CD4-positive, alpha-beta memory T cell (primary cell): ENCODE results near the gene BRAF. TPM values are rescaled to one million over a fixed set of nuclear protein-coding genes. Genes with fewer than 3 reads are reported as not detected.

Source experiments
- CTCF ChIA-PET: fragments of 350-600 bp; sonication (Branson Sonifier 250); formaldehyde crosslinking; loops from one replicate; lab custom pipeline; 2021; ENCODE audit warnings: inconsistent platforms; ENCODE audit not compliant: partially characterized antibody; lab: Charles Lee
- POLR2A ChIA-PET: fragments of 350-600 bp; sonication (Branson Sonifier 250); formaldehyde crosslinking; loops from one replicate; lab custom pipeline; 2021; ENCODE audit not compliant: partially characterized antibody; lab: Charles Lee
- DNase-seq, 5 donors: peaks; one replicate each; pipeline versions ENCODE4 v3.0.0 to v3.0.0-alpha.2; 2020 to 2022; ENCODE audit warnings: mixed read lengths in 1 of 5
- H3K27ac ChIP-seq: one replicate; pipeline ENCODE4 v1.7.0; 2013; ENCODE audit warnings: low read depth, low read length
- H3K27me3 ChIP-seq: 2 replicates; pipeline ENCODE4 v1.7.0; 2013; ENCODE audit warnings: mild to moderate bottlenecking, low read length, moderate library complexity; ENCODE audit not compliant: insufficient read depth
- H3K36me3 ChIP-seq: 2 replicates; pipeline ENCODE4 v1.7.0; 2013; ENCODE audit warnings: mild to moderate bottlenecking, low read length, moderate library complexity; ENCODE audit not compliant: insufficient read depth
- H3K4me1 ChIP-seq: 2 replicates; pipeline ENCODE4 v1.7.0; 2013; ENCODE audit warnings: mild to moderate bottlenecking, low read length, moderate library complexity; ENCODE audit not compliant: insufficient read depth
- H3K4me3 ChIP-seq, 2 donors: one replicate each; pipeline ENCODE4 v1.7.0; 2013; ENCODE audit warnings: low read length in 2 of 2, mild to moderate bottlenecking in 1 of 2
- H3K9me3 ChIP-seq, 2 donors: one replicate each; pipeline ENCODE4 v1.7.0; 2013; ENCODE audit warnings: low read length in 2 of 2, control low read depth in 1 of 2; ENCODE audit not compliant: control insufficient read depth in 1 of 2
- H3K27ac Mint-ChIP-seq, 7 donors: one replicate each; pipeline ENCODE4 v1.8.0; 2020 to 2021; ENCODE audit warnings: mixed read lengths in 7 of 7, mild to moderate bottlenecking in 6 of 7, inconsistent platforms in 3 of 7, moderate library complexity in 3 of 7
- H3K27me3 Mint-ChIP-seq, 2 donors: one replicate each; pipeline ENCODE4 v1.8.0; 2020 to 2021; ENCODE audit warnings: mixed read lengths in 2 of 2
- H3K36me3 Mint-ChIP-seq, 2 donors: one replicate each; pipeline ENCODE4 v1.8.0; 2020 to 2021; ENCODE audit warnings: mixed read lengths in 2 of 2, inconsistent platforms in 1 of 2, mild to moderate bottlenecking in 1 of 2
- H3K4me1 Mint-ChIP-seq, 4 donors: one replicate each; pipeline ENCODE4 v1.8.0; 2020 to 2021; ENCODE audit warnings: mixed read lengths in 4 of 4, mild to moderate bottlenecking in 1 of 4
- H3K4me3 Mint-ChIP-seq, 8 donors: one replicate each; pipeline ENCODE4 v1.8.0; 2020 to 2021; ENCODE audit warnings: mixed read lengths in 8 of 8, mild to moderate bottlenecking in 7 of 8, moderate library complexity in 6 of 8, inconsistent platforms in 3 of 8
- H3K9me3 Mint-ChIP-seq, 8 donors: one replicate each; pipeline ENCODE4 v1.8.0; 2020 to 2021; ENCODE audit warnings: mixed read lengths in 8 of 8, mild to moderate bottlenecking in 5 of 8, inconsistent platforms in 3 of 8, moderate library complexity in 1 of 8
- intact Hi-C: fragments of 100-400 bp; cut with micrococcal nuclease; formaldehyde crosslinking; loops from one replicate; pipeline ENCODE4 v1.15.1; 2023
- polyA plus RNA-seq, 2 donors: library from polyadenylated mRNA; unstranded; fragments of 300-500 nt; fragmentation: Illumina TruSeq; gene quantifications; one replicate each; pipeline ENCODE4 v1.2.3, GENCODE V29; 2021
- total RNA-seq, 2 experiments: library from RNA; stranded (reverse); gene quantifications; one replicate each; pipeline ENCODE4 v1.2.3, GENCODE V29; 2021

Gene BRAF
- total and polyA plus RNA-seq, 4 experiments from 2014 or later = 10.0 to 52.5 (median 28.8) TPM

DNA sequence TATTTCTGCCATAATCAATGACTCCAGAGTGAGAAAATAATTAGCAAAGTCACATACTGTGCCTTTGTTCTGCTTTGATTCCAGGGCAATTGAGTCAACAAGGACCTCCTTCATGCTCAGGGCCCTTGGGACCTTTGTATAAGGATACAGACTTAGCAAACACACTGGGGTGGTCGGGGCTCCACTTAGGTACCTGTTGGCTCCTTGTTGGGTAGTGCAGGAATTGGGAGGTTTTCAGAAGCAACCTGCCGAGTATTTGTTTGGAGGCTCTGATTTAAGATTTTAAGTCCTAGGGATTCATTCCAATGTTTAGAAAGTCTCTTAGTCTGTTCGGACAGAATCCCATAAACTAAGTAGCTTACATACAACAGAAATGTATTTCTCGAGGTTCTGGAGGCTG, 249.0 kb downstream of the BRAF start:
- no peaks in the 10 kb centered on the region for H3K27me3 Mint-ChIP-seq
- intact Hi-C loops = loop anchor here (10.0 kb wide), 1 partner anchor 1331 kb away; the partner anchor contains the start of gene FMC1
- H3K36me3 Mint-ChIP-seq = peaks cover 35 to 40% of the 10 kb centered on the region in 2 donors
- H3K9me3 Mint-ChIP-seq = no peaks in the 10 kb centered on the region
- H3K4me1 Mint-ChIP-seq = peaks cover 17 to 42% (median 22%) of the 10 kb centered on the region in 4 donors
- H3K4me3 Mint-ChIP-seq = peak overlapping the region in 3 of 8 donors; percentile 18 to 77 (median 74)
- no peak for DNase-seq
- Histone ChIP-seq H3K27ac (no peak overlapping the region), H3K9me3 (no peaks in the 10 kb centered on the region), H3K36me3 (peaks cover 11% of the 10 kb centered on the region), H3K4me1 (peaks cover 28% of the 10 kb centered on the region), H3K4me3 (no peak overlapping the region), H3K27me3 (no peaks in the 10 kb centered on the region)
- H3K27ac Mint-ChIP-seq = peak overlapping the region in 3 of 7 donors; percentile 6 to 72 (median 67)
- ChIA-PET POLR2A (interaction anchor here (3.6 kb wide), 1 partner anchor 198 kb away, joined by 17 read pairs; no protein-coding TSS in a partner anchor), CTCF (interaction anchor here (1.2 to 1.3 kb wide), 2 partner anchors 113 to 337 kb away, joined by 3 read pairs; no protein-coding TSS in a partner anchor)

DNA sequence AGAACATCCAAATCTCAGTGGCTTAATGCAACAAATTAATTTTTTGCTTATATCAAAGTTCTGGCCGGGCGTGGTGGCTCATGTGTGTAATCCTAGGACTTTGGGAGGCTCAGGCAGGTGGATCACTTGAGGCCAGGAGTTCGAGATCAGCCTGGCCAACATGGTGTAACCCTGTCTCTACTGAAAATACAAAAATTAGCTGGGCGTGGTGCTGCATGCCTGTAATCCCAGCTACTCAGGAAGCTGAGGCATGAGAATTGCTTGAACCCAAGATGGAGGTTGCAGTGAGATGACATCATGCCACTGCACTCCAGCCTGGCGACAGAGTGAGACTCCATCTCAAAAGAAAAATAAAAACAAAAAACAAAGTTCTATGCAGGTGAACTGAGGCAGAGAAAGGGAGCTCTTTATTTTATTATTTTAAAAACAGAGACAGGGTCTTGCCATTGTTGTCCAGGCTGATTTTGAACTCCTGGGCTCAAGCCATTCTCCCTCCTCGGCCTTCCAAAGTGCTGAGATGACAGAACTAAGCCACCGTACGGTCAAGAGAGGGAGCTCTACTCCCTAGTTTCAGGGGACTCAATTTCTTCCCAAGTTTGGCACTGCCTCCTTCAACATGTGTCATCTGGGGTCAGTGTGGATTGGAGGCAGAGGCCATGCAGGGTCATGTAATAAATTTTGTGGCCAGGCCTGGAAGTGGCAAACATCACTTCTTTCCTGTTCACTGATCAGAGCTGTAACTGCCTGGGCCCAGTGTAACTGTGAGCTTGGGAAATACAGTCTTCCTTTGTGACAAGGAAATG, 249.6 kb downstream of the BRAF start:
- peaks cover 28% of the 10 kb centered on the region for H3K4me1 ChIP-seq
- H3K27ac Mint-ChIP-seq = peak overlapping the region in 6 of 7 donors; percentile 4 to 90 (median 71)
- H3K4me1 Mint-ChIP-seq = peaks cover 17 to 42% (median 22%) of the 10 kb centered on the region in 4 donors
- H3K27me3 ChIP-seq = no peaks in the 10 kb centered on the region
- H3K36me3 Mint-ChIP-seq = peaks cover 29 to 34% of the 10 kb centered on the region in 2 donors
- no peak overlapping the region for H3K4me3 ChIP-seq
- intact Hi-C loops = loop anchor here (10.0 kb wide), 1 partner anchor 1330 kb away; the partner anchor contains the start of gene FMC1
- POLR2A ChIA-PET = interaction anchor here (0.6 to 3.6 kb wide), 3 partner anchors 21 to 1639 kb away, joined by 3 to 57 read pairs (median 17); partner anchors contain the start of gene NDUFB2
- H3K9me3 ChIP-seq = no peaks in the 10 kb centered on the region
- H3K27me3 Mint-ChIP-seq = no peaks in the 10 kb centered on the region
- no peaks in the 10 kb centered on the region for H3K9me3 Mint-ChIP-seq
- H3K27ac ChIP-seq = no peak overlapping the region
- H3K4me3 Mint-ChIP-seq = peak overlapping the region; percentile 18 to 95 (median 85)
- CTCF ChIA-PET = interaction anchor here (0.9 to 1.5 kb wide), 7 partner anchors 10 to 340 kb away, joined by 3 to 6 read pairs (median 3); partner anchors contain the start of gene MRPS33
- no peak for DNase-seq
- peaks cover 4% of the 10 kb centered on the region for H3K36me3 ChIP-seq

- H3K27ac Mint-ChIP-seq = peak overlapping the region; percentile 82 to 94 (median 92)
- DNase-seq = no peak
- H3K4me1 ChIP-seq = peaks cover 28% of the 10 kb centered on the region
- H3K27ac ChIP-seq = no peak overlapping the region
- no peak overlapping the region for H3K4me3 ChIP-seq
- H3K4me1 Mint-ChIP-seq = peaks cover 17 to 42% (median 22%) of the 10 kb centered on the region in 4 donors
- H3K36me3 ChIP-seq = peaks cover 4% of the 10 kb centered on the region
- intact Hi-C loops = loop anchor here (10.0 kb wide), 1 partner anchor 1330 kb away; the partner anchor contains the start of gene FMC1
- H3K36me3 Mint-ChIP-seq = peaks cover 25 to 30% of the 10 kb centered on the region in 2 donors
- H3K9me3 ChIP-seq = no peaks in the 10 kb centered on the region
- CTCF ChIA-PET = interaction anchor here (0.9 to 1.8 kb wide), 6 partner anchors 10 to 341 kb away, joined by 3 to 6 read pairs (median 4); partner anchors contain the start of gene MRPS33
- H3K9me3 Mint-ChIP-seq = no peaks in the 10 kb centered on the region
- peak overlapping the region; percentile 72 to 95 (median 86) for H3K4me3 Mint-ChIP-seq
- no peaks in the 10 kb centered on the region for H3K27me3 ChIP-seq
- POLR2A ChIA-PET = interaction anchor here (0.6 to 3.6 kb wide), 5 partner anchors 22 to 1640 kb away, joined by 3 to 57 read pairs (median 13); partner anchors contain the start of gene NDUFB2
- H3K27me3 Mint-ChIP-seq = no peaks in the 10 kb centered on the region
These were observed 250.4 kb downstream of the BRAF start for GRCh38 chr7:140674356-140674800.

- CTCF ChIA-PET = interaction anchor here (0.9 to 1.8 kb wide), 9 partner anchors 9 to 342 kb away, joined by 3 to 6 read pairs (median 3); partner anchors contain the start of genes MRPS33 and NDUFB2
These were observed 251.0 kb downstream of the BRAF start for GRCh38 chr7:140673774-140674155.

GRCh38 chr7:140673063-140673773, 251.5 kb downstream of the BRAF start:
- H3K36me3 Mint-ChIP-seq = peaks cover 15 to 20% of the 10 kb centered on the region in 2 donors
- Histone ChIP-seq H3K4me1 (peaks cover 28% of the 10 kb centered on the region), H3K36me3 (peaks cover 4% of the 10 kb centered on the region), H3K4me3 (peak overlapping the region; percentile 61 to 65), H3K9me3 (no peaks in the 10 kb centered on the region), H3K27ac (peak overlapping the region; percentile 74), H3K27me3 (no peaks in the 10 kb centered on the region)
- H3K4me3 Mint-ChIP-seq = peak overlapping the region; percentile 81 to 95 (median 88)
- no peaks in the 10 kb centered on the region for H3K9me3 Mint-ChIP-seq
- ChIA-PET POLR2A (interaction anchor here (0.7 to 3.6 kb wide), 15 partner anchors 9 to 498 kb away, joined by 3 to 57 read pairs (median 4); partner anchors contain the start of gene NDUFB2), CTCF (interaction anchor here (0.8 to 1.8 kb wide), 8 partner anchors 9 to 342 kb away, joined by 3 to 4 read pairs (median 3); partner anchors contain the start of genes MRPS33 and NDUFB2)
- H3K27me3 Mint-ChIP-seq = no peaks in the 10 kb centered on the region
- H3K27ac Mint-ChIP-seq = peak overlapping the region; percentile 82 to 94 (median 92)
- H3K4me1 Mint-ChIP-seq = peaks cover 17 to 42% (median 22%) of the 10 kb centered on the region in 4 donors
- intact Hi-C loops = loop anchor here (1.0 to 10.0 kb wide), 4 partner anchors 23 to 1328 kb away; partner anchors contain the start of genes FMC1, MKRN1, MRPS33 and NDUFB2
- peak; percentile 68 to 78 (median 74) for DNase-seq

More at GRCh38 chr7:140673774-140674155, 251.0 kb downstream of the BRAF start:
- peak overlapping the region; percentile 61 to 65 for H3K4me3 ChIP-seq
- no peaks in the 10 kb centered on the region for H3K9me3 Mint-ChIP-seq
- H3K36me3 Mint-ChIP-seq = peaks cover 20 to 24% of the 10 kb centered on the region in 2 donors
- H3K9me3 ChIP-seq = no peaks in the 10 kb centered on the region
- H3K27me3 ChIP-seq = no peaks in the 10 kb centered on the region
- H3K4me1 Mint-ChIP-seq = peaks cover 17 to 42% (median 22%) of the 10 kb centered on the region in 4 donors
- POLR2A ChIA-PET = interaction anchor here (0.6 to 3.6 kb wide), 12 partner anchors 8 to 876 kb away, joined by 3 to 57 read pairs (median 4); partner anchors contain the start of gene NDUFB2
- H3K27me3 Mint-ChIP-seq = no peaks in the 10 kb centered on the region
- peak overlapping the region; percentile 81 to 95 (median 88) for H3K4me3 Mint-ChIP-seq
- peaks cover 28% of the 10 kb centered on the region for H3K4me1 ChIP-seq
- DNase-seq = no peak
- H3K36me3 ChIP-seq = peaks cover 4% of the 10 kb centered on the region
- H3K27ac Mint-ChIP-seq = peak overlapping the region; percentile 82 to 94 (median 92)
- intact Hi-C loops = loop anchor here (1.0 to 10.0 kb wide), 4 partner anchors 23 to 1329 kb away; partner anchors contain the start of genes FMC1, MKRN1, MRPS33 and NDUFB2
- H3K27ac ChIP-seq = peak overlapping the region; percentile 74
